A549 (cell line): Measurements from ENCODE around the gene SETDB2. TPM values are rescaled to one million over a fixed set of nuclear protein-coding genes. Genes with fewer than 3 reads are reported as not detected.

Experiments
- ATAC-seq, 2 experiments: fragments of 200-7000 bp in 1 of 2; fragments of >200 bp in 1 of 2; cut with Nextera tagmentation in 1 of 2; cut with Tn5 transposase in 1 of 2; 3 replicates each; pipeline versions ENCODE4 v1.8.0 to v1.9.1; 2018 to 2020; ENCODE audit warnings: mild to moderate bottlenecking in 1 of 2, moderate library complexity in 1 of 2
- CTCF ChIA-PET: fragments of 300-600 bp; sonication (Branson Sonifier 250); formaldehyde crosslinking; extraction: SDS; loops from one replicate; lab custom pipeline; 2021; ENCODE audit warnings: antibody characterized with exemption, inconsistent platforms; lab: Yijun Ruan, JAX
- POLR2A ChIA-PET: fragments of 350-600 bp; formaldehyde crosslinking; extraction: SDS; loops from one replicate; lab custom pipeline; 2021; ENCODE audit warnings: antibody characterized with exemption, inconsistent platforms; lab: Yijun Ruan, JAX
- DNase-seq, 2 experiments: peaks; one replicate each; pipeline versions ENCODE4 v3.0.0 to v3.0.0-alpha.2; 2011 to 2016; ENCODE audit warnings: low read depth in 1 of 2, low spot score in 1 of 2
- FAIRE-seq: peaks from 2 replicates; lab custom pipeline; 2011; peaks lifted over from hg19 to GRCh38; lab: Jason Lieb, UNC
- H3K27ac ChIP-seq, 2 experiments: fragments of >200 bp; sonication (Bioruptor Twin); formaldehyde crosslinking; 3 replicates each; pipeline ENCODE4 v1.5.1; 2016 to 2017
- H3K4me1 ChIP-seq: fragments of >200 bp; sonication (Bioruptor Twin); formaldehyde crosslinking; 3 replicates; pipeline ENCODE4 v1.6.1; 2016
- H3K4me2 ChIP-seq: fragments of >200 bp; sonication (Bioruptor Twin); formaldehyde crosslinking; 3 replicates; pipeline ENCODE4 v1.6.1; 2016
- H3K4me3 ChIP-seq: fragments of >200 bp; sonication (Bioruptor Twin); formaldehyde crosslinking; 3 replicates; pipeline ENCODE4 v1.5.1; 2016
- H3K9me3 ChIP-seq: fragments of >200 bp; sonication (Bioruptor Twin); formaldehyde crosslinking; 3 replicates; pipeline ENCODE4 v1.6.1; 2016
- CBX2 ChIP-seq: fragments of 200-600 bp; sonication (generic); IDR thresholded peaks from 2 replicates; pipeline ENCODE4 v1.6.1; 2016; ENCODE audit warnings: low read depth, mild to moderate bottlenecking, borderline replicate concordance
- CHD4 ChIP-seq: fragments of 200-600 bp; sonication (generic); IDR thresholded peaks from 2 replicates; pipeline ENCODE4 v1.6.1; 2016; ENCODE audit warnings: antibody characterized with exemption, mild to moderate bottlenecking, borderline replicate concordance
- EHF ChIP-seq: fragments of 250-450 bp; sonication (Bioruptor Pico); IDR thresholded peaks from 2 replicates; pipeline ENCODE4 v1.5.0; 2020; ENCODE audit warnings: mild to moderate bottlenecking
- ESRRA ChIP-seq: fragments of 150-350 bp; IDR thresholded peaks from 2 replicates; pipeline ENCODE4 v1.6.1; 2014; ENCODE audit warnings: mild to moderate bottlenecking, low read length, borderline replicate concordance
- HOXA7 ChIP-seq: fragments of 250-450 bp; sonication (Bioruptor Pico); IDR thresholded peaks from 2 replicates; pipeline ENCODE4 v1.5.0; 2020; ENCODE audit warnings: mild to moderate bottlenecking, moderate library complexity
- HOXB13 ChIP-seq: fragments of 250-450 bp; sonication (Bioruptor Pico); IDR thresholded peaks from 2 replicates; pipeline ENCODE4 v1.5.0; 2020; ENCODE audit warnings: low read depth, mild to moderate bottlenecking, moderate library complexity
- KDM1A ChIP-seq: fragments of 200-600 bp; sonication (generic); IDR thresholded peaks from 2 replicates; pipeline ENCODE4 v1.6.1; 2016; ENCODE audit warnings: low read depth, mild to moderate bottlenecking
- RCOR1 ChIP-seq: fragments of 150-350 bp; IDR thresholded peaks from 2 replicates; pipeline ENCODE4 v1.6.1; 2014; ENCODE audit warnings: antibody characterized with exemption, low read length, low read depth
- RFX5 ChIP-seq: fragments of 450-650 bp; IDR thresholded peaks from 2 replicates; pipeline ENCODE4 v1.7.1; 2014; ENCODE audit warnings: antibody characterized with exemption, mild to moderate bottlenecking, moderate library complexity
- ZFP36 ChIP-seq: fragments of 450-650 bp; IDR thresholded peaks from 2 replicates; pipeline ENCODE4 v1.6.1; 2014; ENCODE audit warnings: borderline replicate concordance; ENCODE audit not compliant: partially characterized antibody
- WGBS: methylation state at CpG from one replicate; pipeline ENCODE4 v1.1.6; 2017; ENCODE audit errors: missing lambda C conversion rate; 5-methylcytosine and 5-hydroxymethylcytosine counted together
- polyA plus RNA-seq, 4 experiments: library from polyadenylated mRNA; depleted of rRNA in 3 of 4; stranded (reverse); fragments of >200 nt; fragmentation: RNase III in 1 of 4; extraction: RNeasy Plus Mini Kit Qiagen cat#74134 plus additional on column Dnase treatment in 1 of 4; gene quantifications; 2 replicates in 3 of 4; 3 replicates in 1 of 4; pipeline ENCODE4 v1.2.3, GENCODE V29; 2011 to 2017
- TF ChIP-seq, protein P1 (sequence below): IDR thresholded peaks from 2 replicates; pipeline ENCODE4 v1.6.1; 2012; ENCODE audit warnings: low read depth, borderline replicate concordance
- TF ChIP-seq, protein P2 (sequence below): fragments of >200 bp; sonication (Bioruptor Twin); formaldehyde crosslinking; IDR thresholded peaks from 3 replicates; pipeline ENCODE4 v1.5.1; 2016
- TF ChIP-seq, protein P3 (sequence below): fragments of 150-350 bp; IDR thresholded peaks from 2 replicates; pipeline ENCODE4 v1.6.1; 2014; ENCODE audit warnings: low read depth, mild to moderate bottlenecking, low read length

SETDB2 gene
- polyA plus RNA-seq, 2 of the 4 experiments (the other 2 are of a cell fraction) = 1.3 to 4.6 TPM

DNA sequence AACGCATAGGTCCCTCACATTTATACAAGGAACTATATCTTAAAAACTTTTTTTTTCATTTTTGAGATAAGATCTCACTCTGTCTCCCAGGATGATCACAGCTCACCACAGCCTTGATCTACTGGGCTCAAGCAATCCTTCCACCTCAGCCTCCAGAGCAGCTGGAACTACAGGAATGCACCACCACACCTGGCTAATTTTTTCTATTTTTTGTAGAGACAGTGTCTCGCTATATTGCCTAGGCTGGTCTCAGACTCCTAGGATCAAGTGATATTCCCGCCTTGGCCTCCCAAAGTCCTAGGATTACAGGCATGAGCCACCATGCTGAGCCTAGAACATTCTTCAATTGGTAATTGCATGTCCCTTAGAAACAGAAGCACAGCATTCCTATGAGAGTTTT is 99.6 kb downstream of the SETDB2 start:
- FAIRE-seq (no peak), DNase-seq (no peak), ATAC-seq (no peak)
- TF ChIP-seq HOXA7 (CRISPR knock-in tag) = no peak
- TF ChIP-seq HOXB13 (CRISPR knock-in tag) = no peak
- TF ChIP-seq, protein P1, sequence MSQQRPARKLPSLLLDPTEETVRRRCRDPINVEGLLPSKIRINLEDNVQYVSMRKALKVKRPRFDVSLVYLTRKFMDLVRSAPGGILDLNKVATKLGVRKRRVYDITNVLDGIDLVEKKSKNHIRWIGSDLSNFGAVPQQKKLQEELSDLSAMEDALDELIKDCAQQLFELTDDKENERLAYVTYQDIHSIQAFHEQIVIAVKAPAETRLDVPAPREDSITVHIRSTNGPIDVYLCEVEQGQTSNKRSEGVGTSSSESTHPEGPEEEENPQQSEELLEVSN = no peak
- TF ChIP-seq CBX2 = no peak
- TF ChIP-seq, protein P2, sequence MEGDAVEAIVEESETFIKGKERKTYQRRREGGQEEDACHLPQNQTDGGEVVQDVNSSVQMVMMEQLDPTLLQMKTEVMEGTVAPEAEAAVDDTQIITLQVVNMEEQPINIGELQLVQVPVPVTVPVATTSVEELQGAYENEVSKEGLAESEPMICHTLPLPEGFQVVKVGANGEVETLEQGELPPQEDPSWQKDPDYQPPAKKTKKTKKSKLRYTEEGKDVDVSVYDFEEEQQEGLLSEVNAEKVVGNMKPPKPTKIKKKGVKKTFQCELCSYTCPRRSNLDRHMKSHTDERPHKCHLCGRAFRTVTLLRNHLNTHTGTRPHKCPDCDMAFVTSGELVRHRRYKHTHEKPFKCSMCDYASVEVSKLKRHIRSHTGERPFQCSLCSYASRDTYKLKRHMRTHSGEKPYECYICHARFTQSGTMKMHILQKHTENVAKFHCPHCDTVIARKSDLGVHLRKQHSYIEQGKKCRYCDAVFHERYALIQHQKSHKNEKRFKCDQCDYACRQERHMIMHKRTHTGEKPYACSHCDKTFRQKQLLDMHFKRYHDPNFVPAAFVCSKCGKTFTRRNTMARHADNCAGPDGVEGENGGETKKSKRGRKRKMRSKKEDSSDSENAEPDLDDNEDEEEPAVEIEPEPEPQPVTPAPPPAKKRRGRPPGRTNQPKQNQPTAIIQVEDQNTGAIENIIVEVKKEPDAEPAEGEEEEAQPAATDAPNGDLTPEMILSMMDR = no peak
- TF ChIP-seq ESRRA = no peak
- no peak for TF ChIP-seq KDM1A
- TF ChIP-seq, protein P3, sequence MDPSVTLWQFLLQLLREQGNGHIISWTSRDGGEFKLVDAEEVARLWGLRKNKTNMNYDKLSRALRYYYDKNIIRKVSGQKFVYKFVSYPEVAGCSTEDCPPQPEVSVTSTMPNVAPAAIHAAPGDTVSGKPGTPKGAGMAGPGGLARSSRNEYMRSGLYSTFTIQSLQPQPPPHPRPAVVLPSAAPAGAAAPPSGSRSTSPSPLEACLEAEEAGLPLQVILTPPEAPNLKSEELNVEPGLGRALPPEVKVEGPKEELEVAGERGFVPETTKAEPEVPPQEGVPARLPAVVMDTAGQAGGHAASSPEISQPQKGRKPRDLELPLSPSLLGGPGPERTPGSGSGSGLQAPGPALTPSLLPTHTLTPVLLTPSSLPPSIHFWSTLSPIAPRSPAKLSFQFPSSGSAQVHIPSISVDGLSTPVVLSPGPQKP = no peak
- no peak for TF ChIP-seq RFX5
- no peak for TF ChIP-seq EHF (CRISPR knock-in tag)
- no peak for TF ChIP-seq CHD4
- no peak for TF ChIP-seq ZFP36
- TF ChIP-seq RCOR1 = no peak
- H3K9me3 ChIP-seq = no peaks in the 10 kb centered on the region
- no peak overlapping the region for H3K4me2 ChIP-seq
- no peak overlapping the region for H3K27ac ChIP-seq
- H3K4me1 ChIP-seq = no peaks in the 10 kb centered on the region
- CTCF ChIA-PET = no interaction called here
- no peak overlapping the region for H3K4me3 ChIP-seq
- POLR2A ChIA-PET = no interaction called here
- WGBS = 88% methylated on average over 3 of the region's 3 CpGs

Other genes starting within 250 kb of the SETDB2 start
- gene MLNR, start 223.9 kb upstream of the SETDB2 start, polyA plus RNA-seq (2011; rRNA removed) = 0.30 TPM in 1 of 2 replicates, not detected in the other
- gene MLNR, start 223.9 kb upstream of the SETDB2 start, polyA plus RNA-seq (2017; fragmentation: RNase III; extraction: RNeasy Plus Mini Kit Qiagen cat#74134 plus additional on column Dnase treatment) = 0.51 to 0.63 TPM (median 0.54 TPM) in 3 replicates
- gene CDADC1, start 196.3 kb upstream of the SETDB2 start, polyA plus RNA-seq (2011; rRNA removed) = 5.6 and 9.6 TPM in 2 replicates
- 3.8 to 5.2 TPM (median 4.3 TPM) in 3 replicates for gene CDADC1, start 196.3 kb upstream of the SETDB2 start, polyA plus RNA-seq (2017; fragmentation: RNase III; extraction: RNeasy Plus Mini Kit Qiagen cat#74134 plus additional on column Dnase treatment)
- gene CAB39L, start 210 bp upstream of the SETDB2 start, polyA plus RNA-seq (2011; rRNA removed) = 4.8 and 5.2 TPM in 2 replicates
- 2.0 to 2.4 TPM (median 2.3 TPM) in 3 replicates for gene CAB39L, start 210 bp upstream of the SETDB2 start, polyA plus RNA-seq (2017; fragmentation: RNase III; extraction: RNeasy Plus Mini Kit Qiagen cat#74134 plus additional on column Dnase treatment)
- gene PHF11, start 51.7 kb downstream of the SETDB2 start, polyA plus RNA-seq (2011; rRNA removed) = 11.7 and 13.4 TPM in 2 replicates
- 7.1 to 9.0 TPM (median 7.7 TPM) in 3 replicates for gene PHF11, start 51.7 kb downstream of the SETDB2 start, polyA plus RNA-seq (2017; fragmentation: RNase III; extraction: RNeasy Plus Mini Kit Qiagen cat#74134 plus additional on column Dnase treatment)
- 15.8 and 20.7 TPM in 2 replicates for gene RCBTB1, start 141.3 kb downstream of the SETDB2 start, polyA plus RNA-seq (2011; rRNA removed)
- 10.2 to 11.9 TPM (median 10.6 TPM) in 3 replicates for gene RCBTB1, start 141.3 kb downstream of the SETDB2 start, polyA plus RNA-seq (2017; fragmentation: RNase III; extraction: RNeasy Plus Mini Kit Qiagen cat#74134 plus additional on column Dnase treatment)
- not detected in 2 replicates for gene ARL11, start 184.2 kb downstream of the SETDB2 start, polyA plus RNA-seq (2011; rRNA removed)
- not detected in 3 replicates for gene ARL11, start 184.2 kb downstream of the SETDB2 start, polyA plus RNA-seq (2017; fragmentation: RNase III; extraction: RNeasy Plus Mini Kit Qiagen cat#74134 plus additional on column Dnase treatment)
- 94.4 and 95.0 TPM in 2 replicates for gene EBPL, start 247.2 kb downstream of the SETDB2 start, polyA plus RNA-seq (2011; rRNA removed)
- gene EBPL, start 247.2 kb downstream of the SETDB2 start, polyA plus RNA-seq (2017; fragmentation: RNase III; extraction: RNeasy Plus Mini Kit Qiagen cat#74134 plus additional on column Dnase treatment) = 51.8 to 56.7 TPM (median 53.1 TPM) in 3 replicates